Non-pigmented ciliary epithelial cell (primary cell): ENCODE measurements around the gene HOXD9.

Source experiments
- DNase-seq: peaks from one replicate; pipeline ENCODE4 v3.0.0-alpha.2; 2010; ENCODE audit warnings: low read depth

HOXD9 gene

DNA sequence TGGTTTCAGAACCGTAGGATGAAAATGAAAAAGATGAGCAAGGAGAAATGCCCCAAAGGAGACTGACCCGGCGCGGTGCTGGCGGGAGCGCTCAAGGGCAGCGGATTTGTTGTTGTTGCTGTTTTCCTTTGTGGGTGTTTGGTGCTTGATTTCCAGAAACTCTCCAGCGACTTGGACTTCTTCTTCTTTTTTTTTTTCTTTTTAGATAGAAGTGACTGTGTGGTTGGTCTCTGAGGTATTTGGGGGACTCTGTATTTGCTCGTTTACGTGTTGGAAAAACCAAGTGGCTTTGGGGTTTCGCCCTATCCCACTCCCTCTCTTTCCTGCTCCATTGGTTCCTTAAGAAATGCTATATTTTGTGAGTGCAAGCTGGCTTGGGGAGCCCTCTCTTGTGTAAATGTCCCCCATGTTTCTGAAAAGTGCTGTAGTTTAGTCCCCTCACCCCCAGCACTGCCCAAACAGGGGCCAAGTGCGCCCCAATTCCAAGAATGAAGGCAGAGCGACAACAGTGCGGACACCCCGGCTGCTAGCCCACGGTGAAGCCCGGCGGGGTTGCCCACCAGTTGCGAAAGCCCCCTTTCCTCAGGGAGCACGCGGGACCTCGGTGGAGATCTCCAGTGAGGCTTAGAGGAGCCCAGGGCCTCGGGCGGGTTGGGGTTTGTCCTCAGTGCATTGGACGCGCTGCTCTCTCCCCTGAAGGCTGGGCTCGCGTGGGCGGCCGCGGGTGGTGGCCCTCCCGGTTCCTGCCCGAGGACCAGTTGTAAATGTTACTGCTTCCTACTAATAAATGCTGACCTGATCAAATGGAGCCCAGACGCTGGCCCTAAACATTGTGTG is 1.8 kb downstream of the HOXD9 start:
- DNase-seq, result no peak

DNA sequence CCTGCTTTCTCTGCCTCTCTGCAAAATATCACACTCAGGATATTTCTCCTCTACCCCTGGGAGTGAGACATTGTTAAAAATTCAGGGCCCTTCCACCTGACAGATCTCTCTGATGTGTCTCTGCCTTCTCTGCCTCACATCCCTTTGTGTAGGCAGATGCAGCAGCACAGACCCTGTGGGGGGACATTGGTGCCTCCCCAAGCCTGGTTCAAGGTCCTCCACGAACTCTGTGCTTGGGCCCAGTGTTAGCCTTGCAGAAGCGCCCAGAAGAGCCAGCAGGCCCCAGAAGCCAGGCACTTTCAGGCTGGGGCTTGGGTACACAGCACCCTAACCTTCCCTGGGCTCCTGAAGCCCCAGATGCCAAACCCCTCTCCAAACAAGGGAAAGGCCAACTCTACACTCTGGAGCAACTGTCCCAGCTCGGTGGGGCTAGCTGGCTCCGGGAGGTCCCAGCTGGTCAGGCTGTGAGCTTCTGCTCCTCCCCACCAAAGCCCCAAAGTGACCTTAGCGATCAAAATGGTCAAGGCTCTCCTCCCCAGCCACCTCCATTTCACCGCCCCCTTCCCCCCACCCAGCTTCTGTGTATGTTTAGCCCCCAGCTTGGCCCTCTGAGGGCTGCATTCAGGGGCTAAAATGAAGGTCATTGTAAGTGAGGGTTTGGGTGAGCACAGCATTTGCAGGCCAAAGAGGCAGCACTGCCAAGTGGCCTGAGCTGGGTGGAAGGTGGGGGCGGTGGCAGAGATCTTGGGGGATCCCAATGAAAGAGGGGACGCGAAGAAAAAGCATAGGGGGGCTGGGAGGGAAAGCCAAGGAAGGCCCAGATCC is 2.6 kb downstream of the HOXD9 start:
- no peak for DNase-seq

DNA sequence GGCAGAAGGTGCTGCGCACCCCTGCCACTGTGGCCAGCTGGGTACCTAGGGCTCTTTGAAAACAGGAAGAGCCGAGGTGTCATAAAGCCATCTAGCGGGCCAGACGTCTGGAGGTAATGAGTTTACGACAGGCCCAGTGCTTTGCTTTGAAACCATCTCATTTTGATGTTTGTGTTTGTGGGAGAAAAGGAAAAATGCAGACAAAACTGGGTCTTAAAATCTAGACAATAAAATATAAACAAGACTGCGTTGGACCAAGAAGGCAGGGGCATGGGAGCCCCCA is 3.2 kb downstream of the HOXD9 start:
- no peak for DNase-seq

DNA sequence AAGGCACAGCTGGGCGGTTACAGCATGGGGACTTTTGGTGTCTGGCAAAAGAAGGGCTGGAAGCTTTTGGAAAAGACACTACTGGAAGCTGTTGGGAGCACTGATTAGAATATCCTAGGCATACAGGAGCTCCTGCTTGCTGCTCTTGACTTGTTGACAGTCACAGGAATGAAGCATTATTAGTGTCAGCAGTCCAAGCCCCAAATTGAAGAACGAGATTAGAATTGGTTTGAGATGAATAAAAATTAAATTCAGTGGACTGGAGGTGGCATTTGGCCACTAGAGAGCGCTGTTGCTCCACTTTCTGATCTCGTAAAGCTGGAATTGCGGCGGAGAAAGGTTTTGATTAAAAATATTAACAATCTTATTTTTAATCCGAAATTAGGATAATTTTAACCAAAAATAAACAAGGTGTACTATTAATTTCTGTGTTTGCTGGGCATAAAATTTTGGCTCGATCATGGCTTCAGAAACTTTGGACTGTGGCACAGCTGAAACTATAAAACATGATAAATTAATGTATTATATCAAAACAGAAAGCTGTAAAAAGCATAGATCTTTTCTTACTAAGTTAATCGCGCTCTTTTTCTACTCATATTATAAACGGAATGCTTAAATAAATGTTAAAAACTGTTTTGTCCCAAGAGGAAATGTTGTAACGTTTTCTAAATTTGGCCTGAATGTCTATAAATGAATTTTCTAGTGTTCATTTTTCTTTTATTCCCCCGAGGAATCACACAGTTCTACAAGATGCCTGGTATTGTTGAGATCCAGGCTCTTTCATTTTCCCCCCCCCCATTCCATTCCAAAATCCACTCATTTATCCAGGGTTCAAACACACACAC is 4.6 kb downstream of the HOXD9 start:
- DNase-seq, result peak; percentile 8

DNA sequence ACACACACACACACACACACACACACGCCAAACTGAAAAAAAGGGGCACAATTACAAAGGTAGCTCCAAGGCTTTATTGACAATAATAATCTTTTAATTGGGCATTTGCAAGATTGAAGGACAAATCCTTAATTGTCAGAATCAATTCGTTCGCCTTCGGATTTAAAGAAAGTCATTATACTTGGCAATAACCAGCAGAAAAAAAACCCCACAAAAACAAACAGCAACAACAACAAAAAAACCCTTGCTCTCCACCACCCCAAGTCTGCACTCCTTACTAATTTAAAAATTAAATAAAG is 5.2 kb downstream of the HOXD9 start:
- DNase-seq, result no peak

DNA sequence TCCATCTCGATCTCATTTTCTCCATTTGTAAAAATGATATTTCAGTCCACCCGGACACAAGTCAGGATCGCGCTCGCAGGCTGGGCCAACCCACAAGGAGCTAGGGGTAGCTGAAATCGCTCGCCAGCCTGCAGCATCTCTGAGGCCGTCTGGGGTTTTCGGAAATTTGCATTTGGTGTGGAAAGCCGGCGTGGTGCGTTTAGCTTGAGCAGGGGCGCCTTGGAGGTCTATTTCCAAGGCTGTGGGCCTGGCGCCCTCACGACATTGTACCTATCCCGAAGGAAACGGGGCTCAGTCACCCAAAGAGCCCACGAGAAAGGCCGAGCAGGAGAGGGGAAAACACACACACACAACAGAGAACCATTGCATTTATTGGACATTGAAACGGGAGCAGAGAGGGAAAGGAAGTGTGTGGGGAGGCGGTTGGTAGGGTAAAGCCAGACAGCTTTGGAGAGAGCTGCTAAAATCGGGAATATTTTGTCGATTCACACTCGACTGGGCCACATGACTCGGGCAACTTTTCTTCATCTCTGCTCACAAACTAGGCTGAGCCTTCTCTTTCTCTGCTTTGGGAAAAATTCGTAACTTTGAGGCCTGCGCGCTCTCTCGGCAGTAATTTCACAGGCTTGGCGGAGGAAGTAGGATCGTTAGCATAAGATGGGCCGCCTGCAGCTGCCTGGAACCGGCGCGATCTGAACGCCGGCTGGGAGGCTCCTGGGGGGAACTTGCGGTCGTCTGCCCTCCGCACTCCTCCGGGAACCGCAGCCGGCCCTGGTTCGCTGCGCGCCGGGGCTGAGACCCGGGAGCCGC is 5.9 kb downstream of the HOXD9 start:
- no peak for DNase-seq

DNA sequence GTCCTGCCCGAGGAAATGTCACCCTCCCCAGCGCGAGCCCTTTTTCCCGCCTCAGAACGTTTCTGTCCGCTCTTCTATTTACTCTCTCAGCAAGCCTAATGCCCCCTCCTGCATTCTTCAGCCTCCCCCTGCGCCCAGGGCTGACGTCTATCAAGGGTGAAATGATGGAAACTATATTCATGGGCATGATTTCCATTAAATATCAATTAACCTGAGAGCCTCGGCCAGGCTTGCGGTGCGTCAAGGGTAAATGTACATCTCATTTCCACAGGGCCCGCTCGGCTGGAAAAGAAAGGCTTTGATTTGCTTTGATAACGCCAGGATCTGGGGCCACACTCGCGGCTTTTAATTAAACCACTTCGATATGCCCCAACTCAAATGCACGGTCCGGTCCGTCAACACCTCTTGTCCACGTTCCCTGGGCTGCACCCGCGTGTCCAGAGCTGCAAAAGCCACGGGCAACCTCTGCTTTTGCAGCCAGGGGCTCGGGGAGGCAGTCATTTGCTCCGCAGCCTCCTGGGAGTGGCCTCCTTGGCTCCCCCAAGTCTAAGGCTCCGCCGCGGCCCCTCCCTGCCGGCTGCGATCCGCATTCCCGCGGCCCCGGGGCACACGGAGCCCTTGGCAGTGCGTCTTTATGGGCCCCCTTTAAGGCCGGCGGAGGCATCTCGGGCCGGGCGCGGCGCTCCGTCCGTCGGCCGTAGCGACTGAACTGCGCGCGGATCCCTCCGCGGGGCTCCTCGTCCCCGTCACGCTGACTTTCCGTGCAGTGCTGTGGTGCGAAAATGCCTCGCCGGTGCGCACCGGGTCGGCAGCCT is 6.7 kb downstream of the HOXD9 start, which contains the start of gene HOXD8:
Gene HOXD8 (plus strand): TSS at position 724 of the 815 bp plus-strand sequence. CDS start 662 bp downstream, outside the sequence.
- DNase-seq, result no peak

DNA sequence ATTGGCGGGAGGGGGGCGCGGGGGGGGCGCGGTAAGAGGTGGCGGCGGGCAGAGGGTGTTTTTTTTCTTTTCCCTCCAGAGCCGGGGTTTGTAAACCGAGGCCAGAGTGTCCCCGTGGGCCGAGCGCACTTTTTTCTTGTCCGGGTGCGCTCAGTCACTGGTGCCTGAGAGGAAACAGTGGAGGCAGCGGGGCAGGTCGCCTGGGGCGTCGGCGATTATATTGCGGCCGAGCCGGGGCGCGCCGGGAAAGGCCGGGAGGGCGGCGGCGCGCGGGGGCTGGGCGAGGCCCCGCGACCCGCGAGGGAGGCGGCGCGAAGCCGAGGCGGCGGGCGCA is 7.3 kb downstream of the HOXD9 start:
- no peak for DNase-seq

DNA sequence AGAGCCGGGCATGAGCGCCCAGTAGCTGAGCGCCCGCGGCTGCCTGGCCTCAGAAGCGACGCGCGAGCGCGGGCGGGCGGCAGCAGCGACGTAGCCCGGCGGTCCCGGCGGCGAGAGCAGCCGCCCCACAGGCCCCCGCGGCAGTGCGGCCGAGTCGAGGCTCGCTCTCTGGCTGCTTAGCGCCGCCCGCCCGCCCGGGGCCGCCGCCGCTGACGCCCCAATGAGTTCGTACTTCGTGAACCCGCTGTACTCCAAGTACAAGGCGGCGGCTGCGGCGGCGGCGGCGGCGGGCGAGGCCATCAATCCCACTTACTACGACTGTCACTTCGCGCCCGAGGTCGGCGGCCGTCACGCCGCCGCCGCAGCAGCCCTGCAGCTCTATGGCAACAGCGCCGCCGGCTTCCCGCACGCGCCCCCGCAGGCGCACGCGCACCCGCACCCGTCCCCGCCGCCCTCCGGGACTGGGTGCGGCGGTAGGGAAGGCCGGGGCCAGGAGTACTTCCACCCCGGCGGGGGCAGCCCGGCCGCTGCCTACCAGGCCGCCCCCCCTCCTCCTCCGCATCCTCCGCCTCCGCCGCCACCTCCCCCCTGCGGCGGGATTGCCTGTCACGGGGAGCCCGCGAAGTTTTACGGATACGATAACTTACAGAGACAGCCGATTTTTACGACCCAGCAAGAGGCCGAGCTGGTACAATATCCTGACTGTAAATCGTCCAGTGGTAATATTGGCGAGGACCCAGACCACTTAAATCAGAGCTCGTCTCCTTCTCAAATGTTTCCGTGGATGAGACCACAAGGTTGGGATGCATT is 7.8 kb downstream of the HOXD9 start:
- DNase-seq, result no peak

DNA sequence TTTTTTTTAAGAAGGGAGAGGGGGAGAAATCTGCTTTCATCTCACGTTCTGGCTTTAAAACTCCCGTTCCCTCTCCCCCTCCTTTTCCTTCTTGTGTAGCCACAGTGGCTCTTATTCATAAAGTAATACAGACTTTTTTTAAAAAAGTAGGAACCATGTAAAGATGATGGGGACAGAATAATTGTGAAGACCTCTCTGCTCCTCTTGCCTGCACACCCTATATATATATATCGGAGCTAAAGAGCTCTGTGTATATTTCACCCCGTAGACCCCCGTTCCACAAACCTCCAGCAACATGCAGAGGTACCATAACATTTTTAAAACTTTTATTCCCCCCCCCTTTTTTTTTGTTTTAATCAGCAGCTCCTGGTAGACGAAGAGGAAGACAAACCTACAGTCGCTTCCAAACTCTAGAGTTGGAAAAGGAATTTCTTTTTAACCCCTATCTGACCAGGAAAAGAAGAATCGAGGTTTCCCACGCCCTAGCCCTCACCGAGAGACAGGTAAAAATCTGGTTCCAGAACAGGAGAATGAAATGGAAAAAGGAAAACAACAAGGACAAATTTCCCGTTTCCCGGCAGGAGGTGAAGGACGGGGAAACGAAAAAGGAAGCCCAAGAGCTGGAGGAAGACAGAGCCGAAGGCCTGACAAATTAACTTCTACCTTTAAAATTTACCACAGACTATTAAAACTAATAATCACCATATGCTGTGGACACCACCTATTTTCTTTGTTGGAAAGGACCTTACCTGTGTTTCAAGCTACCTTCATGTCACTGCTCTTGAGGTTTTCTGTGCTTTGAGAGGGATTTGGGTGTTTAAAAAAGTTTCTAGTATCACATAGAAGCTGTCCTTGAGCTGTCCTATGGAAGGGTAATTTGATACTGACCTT is 8.7 kb downstream of the HOXD9 start:
- no peak for DNase-seq

DNA sequence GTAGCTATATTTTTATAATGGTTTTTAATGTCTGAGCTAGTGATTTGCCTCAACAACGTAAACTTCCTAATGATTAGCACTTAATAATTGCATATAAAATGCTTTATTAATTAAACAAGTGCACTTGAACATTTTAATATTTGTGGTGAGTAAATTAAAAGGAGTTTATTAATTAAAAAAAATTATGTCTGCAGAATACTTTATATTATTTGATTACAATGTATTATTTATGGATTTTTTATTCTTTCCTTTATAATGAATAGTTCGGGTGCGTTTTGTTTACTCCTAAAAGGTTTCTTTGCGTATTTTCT is 9.3 kb downstream of the HOXD9 start:
- no peak for DNase-seq

DNA sequence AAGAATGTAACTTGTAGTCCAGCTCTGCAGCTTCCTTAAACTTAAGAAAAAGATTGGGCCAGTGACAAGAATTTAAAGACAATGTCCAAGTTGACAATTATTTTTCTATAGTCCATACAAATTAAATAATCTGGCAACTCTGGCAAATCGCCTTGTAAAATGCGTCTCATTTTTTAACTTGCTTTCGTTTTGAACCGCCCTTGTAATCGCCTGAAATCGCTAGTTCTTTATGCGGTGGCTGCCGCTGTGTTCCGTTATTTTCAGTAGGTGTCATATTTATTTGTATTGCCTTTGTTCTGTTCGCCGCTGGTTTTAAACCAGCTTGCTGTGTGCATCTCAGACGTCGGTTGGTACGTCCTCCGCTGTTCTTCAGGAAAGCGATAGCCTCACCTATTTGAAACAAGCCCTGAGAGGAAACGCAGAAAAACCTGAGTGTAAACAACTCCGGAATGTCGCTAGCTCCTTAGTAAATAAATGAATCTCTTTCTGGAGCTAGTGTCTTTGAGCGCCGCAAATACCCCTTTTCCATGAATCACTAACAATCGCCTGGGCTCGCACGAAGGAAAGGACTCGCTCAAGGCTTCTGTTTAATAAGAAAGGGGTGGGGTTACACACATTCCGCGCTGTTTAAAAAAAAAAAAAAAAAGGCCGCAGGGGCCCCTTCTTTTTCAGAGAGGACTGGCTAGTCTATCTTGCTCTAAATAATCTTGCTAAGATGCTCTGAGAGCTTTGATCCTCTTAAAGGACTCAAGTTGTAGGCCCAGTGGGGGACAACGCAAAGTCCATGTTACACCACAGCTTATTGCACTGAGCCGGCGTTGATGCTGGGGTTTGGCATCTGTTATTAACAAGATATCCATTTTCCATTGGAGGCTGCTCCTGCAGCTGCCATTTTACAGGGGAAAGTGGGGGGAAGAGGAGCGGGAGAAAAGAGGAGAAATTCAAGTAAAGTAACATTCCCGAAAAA is 10.0 kb downstream of the HOXD9 start:
- DNase-seq, result no peak

DNA sequence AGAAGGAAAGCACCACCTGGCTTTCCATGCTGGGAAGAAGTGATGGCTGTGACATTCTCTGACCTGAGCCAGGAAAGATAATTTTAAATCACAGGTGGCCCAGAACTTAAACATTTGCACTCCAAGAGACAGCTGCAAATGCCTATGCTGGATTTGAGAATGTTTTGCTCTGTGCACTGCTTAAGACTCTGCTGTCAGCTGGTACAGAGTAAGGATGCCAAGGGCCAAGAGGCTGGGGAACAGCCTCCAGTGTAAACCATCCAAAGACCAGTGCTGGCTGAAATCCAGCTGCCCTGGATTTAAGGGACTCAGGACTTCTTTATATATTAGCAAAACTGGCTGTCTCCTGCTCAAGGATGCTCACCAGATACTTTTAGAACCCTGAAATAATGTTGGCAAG is 10.9 kb downstream of the HOXD9 start:
- DNase-seq, result no peak

DNA sequence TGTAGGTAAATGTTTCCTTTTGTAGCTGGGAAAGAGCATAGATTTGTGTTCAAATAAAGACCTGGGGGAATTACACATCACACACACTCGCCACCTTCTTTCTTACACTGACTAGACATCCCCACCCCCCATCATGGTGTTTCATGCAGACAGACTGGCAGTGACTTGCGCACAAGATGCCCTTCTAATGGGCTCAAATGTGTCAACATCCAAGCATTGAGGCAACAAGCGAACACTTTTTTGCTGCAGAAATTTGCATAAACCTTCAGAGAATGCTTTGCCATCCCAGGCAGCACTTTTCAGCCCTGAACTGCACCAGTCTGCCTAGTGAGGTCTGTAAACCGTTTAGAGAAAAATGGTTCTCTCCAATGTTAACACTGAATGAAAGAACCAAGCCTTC is 11.5 kb downstream of the HOXD9 start:
- DNase-seq, result no peak

DNA sequence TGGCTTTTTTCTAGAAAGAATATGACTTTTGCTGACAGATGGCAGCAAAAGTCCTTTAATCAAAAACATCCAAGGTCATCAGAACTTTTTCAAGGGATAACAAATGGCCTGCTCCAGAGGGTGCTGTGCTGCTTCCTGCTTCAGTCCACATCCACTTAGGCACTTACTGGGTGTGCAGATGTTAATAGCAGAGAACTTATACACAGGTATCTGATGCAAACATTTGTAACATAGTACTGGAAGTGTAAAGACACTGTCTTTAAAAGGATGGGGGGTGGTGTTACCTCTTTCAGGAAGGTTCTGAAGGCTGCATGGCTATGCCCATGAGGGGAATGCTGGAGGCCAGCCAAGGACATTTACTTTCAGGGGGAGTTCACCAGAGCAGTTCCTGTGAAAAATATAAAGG is 12.5 kb downstream of the HOXD9 start:
- no peak for DNase-seq

DNA sequence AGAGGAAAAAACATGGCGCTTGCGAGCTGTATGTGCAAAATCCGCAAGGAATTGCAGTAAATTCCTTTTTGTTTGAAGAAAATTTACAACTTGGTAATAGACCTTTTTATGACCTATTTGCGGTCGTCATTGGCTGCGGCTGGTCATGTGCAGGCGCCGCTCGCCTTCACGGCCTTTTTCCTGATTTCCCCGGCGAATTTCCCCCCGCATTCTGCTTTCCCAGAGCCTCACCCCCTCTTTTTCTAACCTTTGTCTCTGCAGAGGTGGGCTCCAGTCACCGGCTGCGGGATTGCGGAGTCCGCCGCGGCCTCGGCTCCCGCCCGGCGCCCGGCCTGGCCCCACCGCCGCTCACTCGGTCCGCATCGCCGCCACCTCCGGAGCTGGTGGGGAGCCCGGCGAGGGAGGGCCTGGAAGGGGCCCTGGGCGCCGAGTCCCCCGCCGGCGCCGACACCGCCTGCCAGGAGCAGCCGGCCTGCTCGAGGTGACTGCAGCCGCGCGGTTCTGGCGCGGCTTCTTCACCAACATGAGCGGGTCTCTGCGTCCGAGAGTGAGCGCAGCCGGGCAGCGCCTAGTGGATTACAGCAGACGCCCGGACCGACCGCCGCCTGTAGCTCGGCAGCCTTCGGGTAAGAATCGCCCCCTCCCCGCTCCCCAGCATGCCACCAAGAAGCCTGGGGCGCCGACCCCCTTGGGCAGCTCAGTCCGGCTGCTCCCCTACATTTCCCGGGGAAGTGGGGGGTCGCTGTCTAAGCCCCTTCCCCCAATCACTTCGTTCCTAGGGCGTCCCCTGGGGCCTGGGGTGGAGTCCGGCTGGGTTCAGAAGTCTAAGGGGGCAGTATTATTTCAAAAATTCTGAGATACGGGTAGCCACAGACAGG is 14.1 kb downstream of the HOXD9 start:
- no peak for DNase-seq

DNA sequence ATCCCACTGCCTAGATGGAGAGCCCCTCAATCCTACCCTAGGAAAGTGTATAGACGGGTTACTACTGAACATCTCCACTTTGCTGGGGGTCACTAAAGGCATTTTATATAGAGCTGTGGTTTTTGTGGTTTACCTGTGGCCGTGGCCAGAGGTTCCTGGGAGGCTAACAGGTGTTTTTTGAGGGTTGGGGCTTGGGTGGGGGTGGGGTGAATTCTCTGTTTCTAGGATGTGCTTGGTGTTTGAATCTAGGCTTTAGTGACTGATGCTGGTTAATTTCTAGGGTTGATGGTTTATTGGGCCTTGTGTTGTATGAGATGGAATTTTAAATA is 14.7 kb downstream of the HOXD9 start:
- DNase-seq, result no peak
